Psoas muscle (tissue), 8 donors: ENCODE results near the gene ELMO1. TPM values are rescaled to one million over a fixed set of nuclear protein-coding genes. Genes with fewer than 3 reads are reported as not detected.

ENCODE experiments used
- ATAC-seq, 4 donors: fragments of 200-7000 bp; cut with Tn5 transposase; one replicate each; pipeline ENCODE4 v1.9.1; 2020; ENCODE audit warnings: moderate library complexity in 3 of 4, mild to moderate bottlenecking in 2 of 4
- DNase-seq, 2 donors: peaks; one replicate each; pipeline ENCODE4 v3.0.0-alpha.2; 2020
- H3K27ac ChIP-seq: fragments of 200-600 bp; one replicate; pipeline ENCODE4 v1.8.0; 2022
- H3K27me3 ChIP-seq, 3 donors: fragments of 200-600 bp in 1 of 3; one replicate each; pipeline versions ENCODE4 v1.6.1 to v1.8.0; 2013 to 2022; ENCODE audit warnings: low read length in 2 of 3, mild to moderate bottlenecking in 2 of 3, moderate library complexity in 1 of 3; ENCODE audit not compliant: insufficient read depth in 3 of 3
- H3K36me3 ChIP-seq, 2 donors: fragments of 200-600 bp in 1 of 2; one replicate each; pipeline versions ENCODE4 v1.6.1 to v1.8.0; 2013 to 2022; ENCODE audit warnings: low read depth in 1 of 2, mild to moderate bottlenecking in 1 of 2, moderate library complexity in 1 of 2; ENCODE audit not compliant: insufficient read depth in 1 of 2
- H3K4me1 ChIP-seq: fragments of 200-600 bp; one replicate; pipeline ENCODE4 v1.8.0; 2022
- H3K4me3 ChIP-seq: fragments of 200-600 bp; one replicate; pipeline ENCODE4 v1.8.0; 2022; ENCODE audit warnings: mild to moderate bottlenecking
- H3K9me3 ChIP-seq: fragments of 200-600 bp; one replicate; pipeline ENCODE4 v1.8.0; 2022
- CTCF ChIP-seq: fragments of 200-600 bp; IDR thresholded peaks from one replicate; pipeline ENCODE4 v1.8.0; 2022; ENCODE audit warnings: antibody characterized with exemption
- WGBS, 3 donors: extraction: QIAGEN DNeasy Blood & Tissue Kit; methylation state at CpG; one replicate each; pipeline versions ENCODE4 v1.1.6 to v1.1.7; 2013; 5-methylcytosine and 5-hydroxymethylcytosine counted together
- intact Hi-C, 2 donors: fragments of 100-400 bp; cut with DNase I; formaldehyde crosslinking; loops; one replicate each; pipeline versions ENCODE4 v1.11.0 to v1.14.2; 2022
- polyA plus RNA-seq, 3 donors: library from polyadenylated mRNA; stranded (reverse); fragments of 200-250 nt; gene quantifications; one replicate each; pipeline ENCODE4 v1.2.3, GENCODE V29; 2013
- total RNA-seq, 4 donors: library from RNA; stranded (reverse); fragmentation: NEBNext Ultra II Directional in 2 of 4; extraction: Animal tissue kit (Norgen Biotek cat#: 25700) in 2 of 4; gene quantifications; one replicate each; pipeline versions ENCODE4 v1.2.1 to v1.2.4, GENCODE V29; 2021 to 2023
- donor health status: healthy with polysubstance abuse.
- donor health status: DM: no; HTN: no; CAD: no; lungs with moderate emphysema.
- donor health status: Bipolar disorder and iron deficiency.
- donor health status: healthy.
- donor health status: DM: yes; HTN: yes; CAD: no.
- donor health status: DM: no; HTN: no; CAD: no.
- donor health status: DM: no; HTN: no; CAD: no.
- donor health status: DM: yes; HTN: yes; CAD: no.

The ELMO1 gene
- total and polyA plus RNA-seq, 7 donors: 2.8 to 8.1 (median 6.9) TPM

- 94 to 98% (median 95%) methylated on average over 5 of the region's 5 CpGs for WGBS, 3 donors
- ATAC-seq: no peak
- H3K36me3 ChIP-seq: no peaks in the 10 kb centered on the region
- no peak overlapping the region for H3K27ac ChIP-seq
- DNase-seq: no peak
- no peak overlapping the region for H3K4me3 ChIP-seq
- intact Hi-C loops: no loop called here
- no peaks in the 10 kb centered on the region for H3K9me3 ChIP-seq
- no peaks in the 10 kb centered on the region for H3K27me3 ChIP-seq
- H3K4me1 ChIP-seq: no peaks in the 10 kb centered on the region
- no peak for TF ChIP-seq CTCF
Observed at GRCh38 chr7:36898186-36898585, 550.5 kb downstream of the ELMO1 start.

- WGBS, 3 donors: 57 to 74% (median 62%) methylated on average over 4 of the region's 4 CpGs
- ATAC-seq: no peak
Observed at GRCh38 chr7:36896956-36897590, 551.6 kb downstream of the ELMO1 start.

GRCh38 chr7:36896418-36896817 lies 552.2 kb downstream of the ELMO1 start:
- no peak overlapping the region for H3K4me3 ChIP-seq
- H3K27me3 ChIP-seq: no peaks in the 10 kb centered on the region
- intact Hi-C loops: no loop called here
- H3K9me3 ChIP-seq: no peaks in the 10 kb centered on the region
- no peak overlapping the region for H3K27ac ChIP-seq
- DNase-seq: no peak
- WGBS, 3 donors: 16 to 35% (median 23%) methylated on average over 1 of the region's 1 CpG
- no peaks in the 10 kb centered on the region for H3K4me1 ChIP-seq
- ATAC-seq: no peak
- H3K36me3 ChIP-seq: no peaks in the 10 kb centered on the region
- TF ChIP-seq CTCF: no peak

More at GRCh38 chr7:36896956-36897590, 551.6 kb downstream of the ELMO1 start:
- intact Hi-C loops: no loop called here
- H3K9me3 ChIP-seq: no peaks in the 10 kb centered on the region
- TF ChIP-seq CTCF: no peak
- no peaks in the 10 kb centered on the region for H3K4me1 ChIP-seq
- no peaks in the 10 kb centered on the region for H3K36me3 ChIP-seq
- H3K4me3 ChIP-seq: no peak overlapping the region
- no peak overlapping the region for H3K27ac ChIP-seq
- no peaks in the 10 kb centered on the region for H3K27me3 ChIP-seq
- no peak for DNase-seq

- Histone ChIP-seq H3K9me3 (no peaks in the 10 kb centered on the region), H3K4me1 (no peaks in the 10 kb centered on the region), H3K27ac (no peak overlapping the region), H3K4me3 (no peak overlapping the region), H3K36me3 (no peaks in the 10 kb centered on the region), H3K27me3 (no peaks in the 10 kb centered on the region)
- intact Hi-C loops: no loop called here
- DNase-seq (no peak), ATAC-seq (no peak)
- no peak for TF ChIP-seq CTCF
- WGBS, 3 donors: 56 to 67% (median 62%) methylated on average over 4 of the region's 4 CpGs
Observed at GRCh38 chr7:36895192-36895591, 553.5 kb downstream of the ELMO1 start.

- ATAC-seq: no peak
- Histone ChIP-seq H3K36me3 (no peaks in the 10 kb centered on the region), H3K4me1 (no peaks in the 10 kb centered on the region), H3K9me3 (no peaks in the 10 kb centered on the region), H3K4me3 (no peak overlapping the region), H3K27me3 (no peaks in the 10 kb centered on the region), H3K27ac (no peak overlapping the region)
- no peak for DNase-seq
- TF ChIP-seq CTCF: no peak
- intact Hi-C loops: no loop called here
- WGBS, 3 donors: 84 to 93% (median 89%) methylated on average over 1 of the region's 1 CpG
Observed at GRCh38 chr7:36894190-36894589, 554.5 kb downstream of the ELMO1 start.
